DOHH2 (cell line): ENCODE data around the gene DCXR.

Experiments used
- H3F3A ChIP-seq: fragments of 200-600 bp; sonication (generic), shearing (Covaris generic); 2 replicates; pipeline ENCODE4 v1.6.0; 2016; ENCODE audit warnings: antibody characterized with exemption, mild to moderate bottlenecking; ENCODE audit not compliant: control insufficient read depth, insufficient read depth
- H3K27ac ChIP-seq: fragments of 200-600 bp; sonication (generic); 2 replicates; pipeline ENCODE4 v1.5.1; 2014; ENCODE audit warnings: low read depth, mild to moderate bottlenecking, low read length, moderate library complexity
- H3K27me3 ChIP-seq: fragments of 200-600 bp; sonication (generic); 2 replicates; pipeline ENCODE4 v1.6.1; 2014; ENCODE audit warnings: mild to moderate bottlenecking, low read length, mixed read lengths; ENCODE audit not compliant: control insufficient read depth
- H3K36me3 ChIP-seq: fragments of 200-600 bp; sonication (generic); 2 replicates; pipeline ENCODE4 v1.6.1; 2014; ENCODE audit warnings: mild to moderate bottlenecking, low read length, moderate library complexity, mixed read lengths; ENCODE audit not compliant: control insufficient read depth
- H3K4me1 ChIP-seq: fragments of 200-600 bp; sonication (generic); 2 replicates; pipeline ENCODE4 v1.6.1; 2014; ENCODE audit warnings: mild to moderate bottlenecking, low read length, mixed read lengths; ENCODE audit not compliant: control insufficient read depth
- H3K4me2 ChIP-seq: fragments of 200-600 bp; sonication (generic); 2 replicates; pipeline ENCODE4 v1.6.0; 2014; ENCODE audit warnings: mild to moderate bottlenecking, low read length, moderate library complexity
- H3K4me3 ChIP-seq: fragments of 200-600 bp; sonication (generic); 2 replicates; pipeline ENCODE4 v1.5.1; 2014; ENCODE audit warnings: mild to moderate bottlenecking, low read length, mixed read lengths
- H3K79me2 ChIP-seq: fragments of 200-600 bp; sonication (generic); 2 replicates; pipeline ENCODE4 v1.6.1; 2014; ENCODE audit warnings: mild to moderate bottlenecking, low read length, mixed read lengths; ENCODE audit not compliant: control insufficient read depth
- H3K9me2 ChIP-seq: fragments of 200-600 bp; sonication (generic); replicated peaks from 2 replicates; pipeline ENCODE4 v1.6.1; 2014; ENCODE audit warnings: mild to moderate bottlenecking, low read length, mixed read lengths; ENCODE audit not compliant: control insufficient read depth
- H3K9me3 ChIP-seq: fragments of 200-600 bp; sonication (generic); 2 replicates; pipeline ENCODE4 v1.6.1; 2014; ENCODE audit warnings: antibody characterized with exemption, low read length, mixed read lengths; ENCODE audit not compliant: control insufficient read depth, insufficient read depth
- H4K20me1 ChIP-seq: fragments of 200-600 bp; sonication (generic); 2 replicates; pipeline ENCODE4 v1.6.0; 2014; ENCODE audit warnings: low read depth, mild to moderate bottlenecking, antibody characterized with exemption, low read length, moderate library complexity; ENCODE audit not compliant: control insufficient read depth, insufficient read depth
- CTCF ChIP-seq: fragments of 200-600 bp; sonication (generic); IDR thresholded peaks from one replicate; pipeline ENCODE4 v1.5.1; 2014; ENCODE audit warnings: antibody characterized with exemption, mild to moderate bottlenecking, low read depth, low read length; ENCODE audit not compliant: poor library complexity, severe bottlenecking
- EZH2phosphoT487 ChIP-seq: fragments of 200-600 bp; sonication (generic); IDR thresholded peaks from 2 replicates; pipeline ENCODE4 v1.6.1; 2017; ENCODE audit warnings: borderline replicate concordance, mild to moderate bottlenecking, antibody characterized with exemption, low read length, moderate library complexity, mixed read lengths

DCXR gene

GRCh38 chr17:81987161-81987770 lies 50.2 kb downstream of the DCXR start:
- no peaks in the 10 kb centered on the region for H4K20me1 ChIP-seq
- no peaks in the 10 kb centered on the region for H3K4me1 ChIP-seq
- H3K36me3 ChIP-seq, result peaks cover 11% of the 10 kb centered on the region; the same call in 1 of the 2 replicates
- no peaks in the 10 kb centered on the region for H3K27me3 ChIP-seq
- H3K4me3 ChIP-seq, result no peak overlapping the region
- H3K4me2 ChIP-seq, result no peak overlapping the region
- no peak overlapping the region for H3K27ac ChIP-seq
- no peaks in the 10 kb centered on the region for H3K9me2 ChIP-seq
- no peaks in the 10 kb centered on the region for H3K79me2 ChIP-seq
- H3K9me3 ChIP-seq, result no peaks in the 10 kb centered on the region
- no peaks in the 10 kb centered on the region for H3F3A ChIP-seq
- TF ChIP-seq EZH2phosphoT487 (no peak), CTCF (no peak)

- Histone ChIP-seq H3K4me2 (no peak overlapping the region), H3K9me2 (no peaks in the 10 kb centered on the region), H3K4me1 (no peaks in the 10 kb centered on the region), H3K9me3 (no peaks in the 10 kb centered on the region), H4K20me1 (no peaks in the 10 kb centered on the region), H3F3A (no peaks in the 10 kb centered on the region), H3K27me3 (no peaks in the 10 kb centered on the region), H3K79me2 (no peaks in the 10 kb centered on the region), H3K36me3 (peaks cover 11% of the 10 kb centered on the region; the same call in 1 of the 2 replicates), H3K4me3 (no peak overlapping the region), H3K27ac (no peak overlapping the region)
- no peak for TF ChIP-seq EZH2phosphoT487
- TF ChIP-seq CTCF, result no peak
These were observed 50.9 kb downstream of the DCXR start for GRCh38 chr17:81986606-81987005.
